T-helper 22 cell (primary cell): ENCODE measurements around the gene DISP3.

Experiments
- DNase-seq: peaks from one replicate; pipeline ENCODE4 v3.0.0-alpha.2; 2020; ENCODE audit warnings: low read depth

DISP3 gene

GRCh38 chr1:11515368-11516300 lies 36.7 kb downstream of the DISP3 start:
- DNase-seq = no peak

GRCh38 chr1:11516961-11517635 lies 38.1 kb downstream of the DISP3 start:
- DNase-seq = no peak

GRCh38 chr1:11518016-11518701 lies 39.2 kb downstream of the DISP3 start:
- DNase-seq = no peak

- DNase-seq = no peak
These were observed 40.1 kb downstream of the DISP3 start for GRCh38 chr1:11518791-11519628.

- DNase-seq = no peak
These were observed 40.7 kb downstream of the DISP3 start for GRCh38 chr1:11519629-11520031.

GRCh38 chr1:11520531-11521233 lies 41.7 kb downstream of the DISP3 start:
- DNase-seq = no peak

GRCh38 chr1:11521582-11522399 lies 42.8 kb downstream of the DISP3 start:
- DNase-seq = no peak

- no peak for DNase-seq
These were observed 43.7 kb downstream of the DISP3 start for GRCh38 chr1:11522400-11523235.

GRCh38 chr1:11523261-11523660 lies 44.3 kb downstream of the DISP3 start:
- no peak for DNase-seq

- no peak for DNase-seq
These were observed 45.0 kb downstream of the DISP3 start for GRCh38 chr1:11523746-11524464.

- no peak for DNase-seq
These were observed 45.7 kb downstream of the DISP3 start for GRCh38 chr1:11524465-11525150.

GRCh38 chr1:11525151-11525505 lies 46.2 kb downstream of the DISP3 start:
- no peak for DNase-seq

- no peak for DNase-seq
These were observed 46.6 kb downstream of the DISP3 start for GRCh38 chr1:11525516-11525915.

GRCh38 chr1:11526071-11526895 lies 47.3 kb downstream of the DISP3 start:
- no peak for DNase-seq

GRCh38 chr1:11527541-11528452 lies 48.8 kb downstream of the DISP3 start:
- no peak for DNase-seq

GRCh38 chr1:11528611-11529261 lies 49.8 kb downstream of the DISP3 start:
- no peak for DNase-seq
